Measurements from ENCODE around the gene ADRA1B.

Gene ADRA1B

GRCh38 chr5:160018945-160019625 is 102.8 kb downstream of the ADRA1B start:
- in situ Hi-C loops (cut with HindIII; ENCODE audit: low sequenced_read_pairs) = no loop called here
- no peak overlapping the region for H3K4me3 ChIP-seq (ENCODE audit: low read depth, low read length)
- DNase-seq (ENCODE audit: low read depth) = no peak
- TF ChIP-seq, protein P1, sequence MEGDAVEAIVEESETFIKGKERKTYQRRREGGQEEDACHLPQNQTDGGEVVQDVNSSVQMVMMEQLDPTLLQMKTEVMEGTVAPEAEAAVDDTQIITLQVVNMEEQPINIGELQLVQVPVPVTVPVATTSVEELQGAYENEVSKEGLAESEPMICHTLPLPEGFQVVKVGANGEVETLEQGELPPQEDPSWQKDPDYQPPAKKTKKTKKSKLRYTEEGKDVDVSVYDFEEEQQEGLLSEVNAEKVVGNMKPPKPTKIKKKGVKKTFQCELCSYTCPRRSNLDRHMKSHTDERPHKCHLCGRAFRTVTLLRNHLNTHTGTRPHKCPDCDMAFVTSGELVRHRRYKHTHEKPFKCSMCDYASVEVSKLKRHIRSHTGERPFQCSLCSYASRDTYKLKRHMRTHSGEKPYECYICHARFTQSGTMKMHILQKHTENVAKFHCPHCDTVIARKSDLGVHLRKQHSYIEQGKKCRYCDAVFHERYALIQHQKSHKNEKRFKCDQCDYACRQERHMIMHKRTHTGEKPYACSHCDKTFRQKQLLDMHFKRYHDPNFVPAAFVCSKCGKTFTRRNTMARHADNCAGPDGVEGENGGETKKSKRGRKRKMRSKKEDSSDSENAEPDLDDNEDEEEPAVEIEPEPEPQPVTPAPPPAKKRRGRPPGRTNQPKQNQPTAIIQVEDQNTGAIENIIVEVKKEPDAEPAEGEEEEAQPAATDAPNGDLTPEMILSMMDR (IDR thresholded peaks at IDR 0.05; ENCODE audit: low read depth, low read length, missing control alignments) = no peak

DNA sequence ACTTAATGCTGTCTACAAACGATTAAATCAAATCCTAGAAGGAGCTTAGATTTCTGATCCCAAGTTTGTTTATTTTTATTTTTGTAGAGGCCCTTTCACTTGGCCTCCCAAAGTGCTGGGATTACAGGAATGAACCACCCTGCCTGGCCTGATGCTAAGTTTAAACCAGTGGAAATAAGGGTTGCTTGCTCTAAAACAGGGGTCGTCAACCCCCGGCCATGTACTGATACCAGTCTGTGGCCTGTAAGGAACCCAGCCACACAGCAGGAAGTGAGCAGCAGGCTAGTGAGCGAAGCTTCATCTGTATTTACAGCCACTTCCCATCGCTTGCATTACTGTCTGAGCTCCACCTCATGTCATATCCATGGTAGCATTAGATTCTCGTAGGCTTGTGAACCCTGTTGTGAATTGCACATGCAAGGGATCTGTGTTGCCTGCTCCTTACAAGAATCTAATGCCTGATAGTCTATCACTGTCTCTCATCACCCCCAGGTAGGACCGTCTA is 104.0 kb downstream of the ADRA1B start:
- no peak for DNase-seq (ENCODE audit: low read depth)
- in situ Hi-C loops (cut with HindIII; ENCODE audit: low sequenced_read_pairs) = no loop called here
- TF ChIP-seq, protein P1 (IDR thresholded peaks at IDR 0.05; ENCODE audit: low read depth, low read length, missing control alignments) = no peak
- no peak overlapping the region for H3K4me3 ChIP-seq (ENCODE audit: low read depth, low read length)

- no peak overlapping the region for H3K4me3 ChIP-seq (ENCODE audit: low read depth, low read length)
- in situ Hi-C loops (cut with HindIII; ENCODE audit: low sequenced_read_pairs) = no loop called here
- no peak for DNase-seq (ENCODE audit: low read depth)
- TF ChIP-seq, protein P1 (IDR thresholded peaks at IDR 0.05; ENCODE audit: low read depth, low read length, missing control alignments) = no peak
These were observed 104.7 kb downstream of the ADRA1B start for GRCh38 chr5:160020964-160021363.

DNA sequence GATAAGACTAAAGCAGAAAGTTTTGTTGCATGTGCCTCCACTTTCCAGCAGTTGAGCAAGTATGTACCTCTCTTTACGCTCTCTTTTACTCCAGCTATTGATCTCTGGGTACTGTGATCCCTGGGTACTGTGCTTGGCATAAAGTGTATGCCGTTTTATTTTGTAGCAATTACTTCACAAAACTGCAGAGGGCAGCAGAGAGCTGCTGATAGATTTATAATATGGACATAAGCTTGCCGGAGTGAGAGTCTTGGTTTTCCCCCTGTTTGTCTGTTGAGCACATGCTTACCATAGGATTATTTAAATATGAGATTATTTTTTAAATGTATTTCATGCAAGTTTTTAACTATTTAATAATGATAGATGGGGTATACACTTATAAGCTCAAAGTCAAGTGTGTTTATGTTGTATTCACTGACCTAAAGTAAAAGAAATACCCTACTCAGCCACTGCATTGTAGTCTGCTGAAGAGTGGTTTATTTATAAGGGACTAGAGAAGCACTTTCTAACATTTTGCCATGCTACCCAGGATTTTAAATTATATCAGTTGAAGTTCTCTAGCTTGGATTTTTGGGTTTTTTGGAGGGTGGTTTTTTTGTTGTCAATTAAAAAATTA is 105.7 kb downstream of the ADRA1B start:
- DNase-seq (ENCODE audit: low read depth) = peak; percentile 60
- no peak overlapping the region for H3K4me3 ChIP-seq (ENCODE audit: low read depth, low read length)
- TF ChIP-seq, protein P1 (IDR thresholded peaks at IDR 0.05; ENCODE audit: low read depth, low read length, missing control alignments) = peak; percentile 64
- in situ Hi-C loops (cut with HindIII; ENCODE audit: low sequenced_read_pairs) = no loop called here

All from astrocyte of the cerebellum (primary cell).